Activated naive CD4-positive, alpha-beta T cell treated with anti-CD3 and anti-CD28 coated beads for 36 hours (primary cell): ENCODE measurements around the gene CPOX. TPM values are rescaled to one million over a fixed set of nuclear protein-coding genes. Genes with fewer than 3 reads are reported as not detected.
A peak's percentile ranks its signal among the peaks of the same experiment; 100 is the strongest.

Experiments used
- CTCF ChIA-PET: fragments of 350-600 bp; sonication (Branson Sonifier 250); formaldehyde crosslinking; loops from one replicate; lab custom pipeline; 2021; ENCODE audit warnings: antibody characterized with exemption; lab: Charles Lee
- DNase-seq: peaks from one replicate; pipeline ENCODE4 v3.0.0-alpha.2; 2020
- H3K27ac Mint-ChIP-seq: one replicate; pipeline ENCODE4 v1.8.0; 2021; ENCODE audit warnings: mild to moderate bottlenecking, mixed read lengths
- H3K27me3 Mint-ChIP-seq: one replicate; pipeline ENCODE4 v1.8.0; 2021; ENCODE audit warnings: low read depth, mixed read lengths
- H3K36me3 Mint-ChIP-seq: one replicate; pipeline ENCODE4 v1.8.0; 2021; ENCODE audit warnings: low read depth, mixed read lengths
- H3K4me1 Mint-ChIP-seq: one replicate; pipeline ENCODE4 v1.8.0; 2021; ENCODE audit warnings: low read depth, mixed read lengths
- H3K4me3 Mint-ChIP-seq: one replicate; pipeline ENCODE4 v1.8.0; 2021; ENCODE audit warnings: mild to moderate bottlenecking, moderate library complexity, mixed read lengths
- H3K9me3 Mint-ChIP-seq: one replicate; pipeline ENCODE4 v1.8.0; 2021; ENCODE audit warnings: mixed read lengths
- intact Hi-C: fragments of 100-400 bp; cut with micrococcal nuclease; formaldehyde crosslinking; loops from one replicate; pipeline ENCODE4 v1.15.1; 2023
- total RNA-seq, 2 experiments: library from RNA; stranded (reverse); gene quantifications; one replicate each; pipeline ENCODE4 v1.2.3, GENCODE V29; 2021

Gene CPOX
- total RNA-seq, 2 experiments from 2014 or later, result 22.0 to 22.3 TPM

DNA sequence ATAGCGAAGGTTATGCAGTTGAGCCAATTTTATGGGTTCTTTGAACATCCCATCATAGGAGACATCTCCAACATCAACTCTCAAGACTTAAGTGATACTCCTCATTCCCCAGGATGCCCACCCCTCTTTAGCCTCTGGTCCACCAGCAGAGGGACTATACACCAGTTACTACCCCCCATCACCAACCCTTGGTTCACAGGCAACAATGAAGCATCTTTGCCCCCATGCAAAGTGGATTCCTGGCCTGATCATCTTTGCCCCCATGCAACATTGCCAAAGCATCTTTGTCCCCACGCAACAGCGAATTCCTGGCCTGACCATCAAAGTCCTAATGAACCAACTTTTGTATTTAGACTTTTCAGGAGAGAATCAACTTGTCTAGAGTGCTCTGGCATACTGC lies 42.6 kb downstream of the CPOX start:
- Mint-ChIP-seq H3K27ac (no peak overlapping the region), H3K4me3 (no peak overlapping the region), H3K27me3 (peaks cover 5% of the 10 kb centered on the region), H3K4me1 (peaks cover 42% of the 10 kb centered on the region), H3K36me3 (no peaks in the 10 kb centered on the region), H3K9me3 (no peaks in the 10 kb centered on the region)
- CTCF ChIA-PET, result interaction anchor here (1.4 kb wide), 1 partner anchor 23 kb away, joined by 4 read pairs; no protein-coding TSS in a partner anchor
- DNase-seq, result no peak
- intact Hi-C loops, result no loop called here

GRCh38 chr3:98548544-98548943 lies 44.9 kb downstream of the CPOX start:
- Mint-ChIP-seq H3K4me3 (no peak overlapping the region), H3K27me3 (peaks cover 2% of the 10 kb centered on the region), H3K36me3 (no peaks in the 10 kb centered on the region), H3K27ac (no peak overlapping the region), H3K9me3 (no peaks in the 10 kb centered on the region), H3K4me1 (peaks cover 25% of the 10 kb centered on the region)
- CTCF ChIA-PET, result no interaction called here
- intact Hi-C loops, result no loop called here
- no peak for DNase-seq

DNA sequence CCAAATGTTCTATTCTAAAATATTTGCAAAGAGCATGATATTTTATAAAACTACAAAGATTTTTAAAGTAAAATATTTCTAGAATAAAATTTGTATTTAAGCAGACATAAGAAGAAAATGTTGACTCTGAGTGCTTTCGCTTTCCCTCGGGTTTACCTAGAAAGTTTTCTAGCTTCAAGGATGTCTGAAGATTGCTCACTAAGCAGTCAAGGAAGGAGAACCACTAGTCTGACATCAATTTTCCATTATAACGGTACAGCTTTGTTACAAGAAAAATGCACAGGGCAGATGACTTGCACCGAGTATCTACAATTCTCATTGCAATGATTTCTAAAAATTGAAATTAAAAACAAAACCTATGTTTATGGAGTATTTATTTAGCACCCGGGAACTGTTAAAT lies 47.5 kb downstream of the CPOX start:
- no peak for DNase-seq
- CTCF ChIA-PET, result interaction anchor here (1.1 kb wide), 1 partner anchor 21 kb away, joined by 3 read pairs; no protein-coding TSS in a partner anchor
- Mint-ChIP-seq H3K27me3 (peaks cover 2% of the 10 kb centered on the region), H3K9me3 (no peaks in the 10 kb centered on the region), H3K36me3 (no peaks in the 10 kb centered on the region), H3K27ac (peak overlapping the region; percentile 44), H3K4me3 (no peak overlapping the region), H3K4me1 (peaks cover 17% of the 10 kb centered on the region)
- intact Hi-C loops, result loop anchor here (1.0 kb wide), 2 partner anchors 10 kb away; no protein-coding TSS in a partner anchor

DNA sequence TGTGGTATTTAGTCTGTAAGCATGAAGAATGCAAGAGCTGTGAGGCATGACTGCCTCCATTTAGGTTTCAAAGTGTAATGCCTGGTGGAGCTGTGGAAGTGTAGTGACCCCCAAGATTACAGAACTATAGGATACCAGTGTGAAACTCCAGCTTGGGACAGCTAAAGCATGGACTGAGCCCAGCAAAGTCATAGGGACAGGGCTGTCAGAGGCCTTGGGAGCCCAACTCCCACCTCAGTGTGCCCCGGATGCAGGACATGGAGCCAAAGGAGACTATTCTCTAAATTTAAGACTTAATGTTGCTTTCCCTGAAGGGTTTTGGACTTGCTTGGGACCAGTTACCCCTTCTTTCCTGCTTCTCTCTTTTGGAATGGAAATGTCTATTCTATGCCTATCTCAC lies 50.8 kb downstream of the CPOX start:
- CTCF ChIA-PET, result no interaction called here
- Mint-ChIP-seq H3K27ac (no peak overlapping the region), H3K4me3 (no peak overlapping the region), H3K4me1 (peaks cover 31% of the 10 kb centered on the region), H3K36me3 (no peaks in the 10 kb centered on the region), H3K27me3 (no peaks in the 10 kb centered on the region), H3K9me3 (no peaks in the 10 kb centered on the region)
- no peak for DNase-seq
- intact Hi-C loops, result no loop called here

DNA sequence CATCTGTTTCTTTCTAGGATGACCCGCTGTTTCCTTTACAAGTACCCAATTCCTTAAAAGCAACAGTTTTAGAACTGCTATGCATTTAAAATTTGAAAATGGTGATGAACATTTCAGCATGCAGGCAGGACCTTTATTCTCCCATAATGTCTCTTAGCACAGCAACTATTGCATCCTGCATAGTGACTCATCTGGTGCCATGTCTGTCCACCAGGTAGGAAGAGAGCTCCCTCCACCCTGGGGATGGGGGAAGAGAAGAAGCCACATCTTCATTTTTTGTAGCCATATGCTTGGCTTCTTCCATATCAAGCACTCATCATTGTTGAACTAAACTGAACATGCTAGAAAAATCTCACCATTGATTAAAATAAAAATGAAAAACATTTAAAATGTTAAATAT lies 51.7 kb downstream of the CPOX start:
- DNase-seq, result no peak
- Mint-ChIP-seq H3K27ac (no peak overlapping the region), H3K36me3 (no peaks in the 10 kb centered on the region), H3K4me1 (peaks cover 37% of the 10 kb centered on the region), H3K4me3 (no peak overlapping the region), H3K9me3 (no peaks in the 10 kb centered on the region), H3K27me3 (no peaks in the 10 kb centered on the region)
- CTCF ChIA-PET, result no interaction called here
- intact Hi-C loops, result no loop called here

DNA sequence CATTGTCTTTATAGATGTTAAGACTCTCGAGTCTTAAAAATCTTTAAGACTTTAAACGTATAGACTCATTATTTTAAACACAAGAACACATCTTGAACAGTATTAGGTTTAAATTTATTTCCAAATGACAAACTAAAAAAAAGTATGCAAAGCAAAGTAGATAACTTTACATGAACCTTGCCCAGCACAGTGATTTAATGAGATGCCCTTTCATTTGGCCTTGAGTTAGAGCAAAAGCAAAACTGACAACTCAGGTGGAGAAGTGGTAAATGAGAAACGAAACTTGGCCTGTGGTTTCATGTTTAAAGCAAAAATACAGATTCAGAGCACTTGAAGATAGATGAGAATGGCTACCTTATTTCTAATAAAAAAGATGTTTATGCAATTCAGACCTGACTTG lies 53.1 kb downstream of the CPOX start:
- intact Hi-C loops, result no loop called here
- H3K36me3 Mint-ChIP-seq, result no peaks in the 10 kb centered on the region
- CTCF ChIA-PET, result interaction anchor here (1.3 kb wide), 1 partner anchor 16 kb away, joined by 5 read pairs; no protein-coding TSS in a partner anchor
- H3K27me3 Mint-ChIP-seq, result no peaks in the 10 kb centered on the region
- no peak overlapping the region for H3K27ac Mint-ChIP-seq
- H3K4me1 Mint-ChIP-seq, result peaks cover 35% of the 10 kb centered on the region
- no peak overlapping the region for H3K4me3 Mint-ChIP-seq
- no peaks in the 10 kb centered on the region for H3K9me3 Mint-ChIP-seq
- DNase-seq, result no peak

GRCh38 chr3:98536456-98537017 lies 56.9 kb downstream of the CPOX start:
- intact Hi-C loops, result loop anchor here (1.0 to 10.0 kb wide), 6 partner anchors 10 to 662 kb away; partner anchors contain the start of genes CLDND1 and CPOX

DNA sequence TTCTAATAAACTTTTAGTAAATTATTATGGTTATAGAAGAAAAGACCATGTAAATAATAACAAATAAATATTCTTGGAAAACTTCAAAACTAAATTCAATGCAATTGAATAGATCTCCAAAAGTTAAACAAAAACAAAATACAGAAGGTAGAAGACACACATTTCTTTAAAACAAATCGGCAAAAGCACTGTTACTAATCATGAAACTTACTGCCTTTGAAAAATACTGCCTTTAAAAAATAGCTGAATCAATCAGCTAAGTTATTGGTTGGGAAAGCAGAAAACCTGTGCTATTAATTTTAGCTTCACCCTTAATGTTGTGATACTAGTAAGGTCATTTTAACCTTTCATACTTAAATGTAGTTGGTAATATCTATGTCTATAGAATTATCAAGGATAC lies 58.7 kb downstream of the CPOX start:
- no peak for DNase-seq
- no peaks in the 10 kb centered on the region for H3K36me3 Mint-ChIP-seq
- no peak overlapping the region for H3K4me3 Mint-ChIP-seq
- CTCF ChIA-PET, result no interaction called here
- peaks cover 6% of the 10 kb centered on the region for H3K27me3 Mint-ChIP-seq
- peaks cover 16% of the 10 kb centered on the region for H3K4me1 Mint-ChIP-seq
- no peaks in the 10 kb centered on the region for H3K9me3 Mint-ChIP-seq
- no peak overlapping the region for H3K27ac Mint-ChIP-seq
- intact Hi-C loops, result loop anchor here (10.0 kb wide), 1 partner anchor 660 kb away; no protein-coding TSS in a partner anchor

More at GRCh38 chr3:98536456-98537017, 56.9 kb downstream of the CPOX start:
- CTCF ChIA-PET, result interaction anchor here (1.0 to 1.7 kb wide), 5 partner anchors 11 to 29 kb away, joined by 3 to 12 read pairs (median 4); no protein-coding TSS in a partner anchor
- Mint-ChIP-seq H3K4me1 (peaks cover 24% of the 10 kb centered on the region), H3K27me3 (peaks cover 6% of the 10 kb centered on the region), H3K27ac (peak overlapping the region; percentile 50), H3K4me3 (peak overlapping the region; percentile 21), H3K36me3 (no peaks in the 10 kb centered on the region), H3K9me3 (no peaks in the 10 kb centered on the region)
- DNase-seq, result peak; percentile 14

GRCh38 chr3:98534168-98534567 lies 59.2 kb downstream of the CPOX start:
- Mint-ChIP-seq H3K9me3 (no peaks in the 10 kb centered on the region), H3K36me3 (no peaks in the 10 kb centered on the region), H3K4me1 (peaks cover 16% of the 10 kb centered on the region), H3K27ac (no peak overlapping the region), H3K27me3 (peaks cover 6% of the 10 kb centered on the region), H3K4me3 (no peak overlapping the region)
- intact Hi-C loops, result loop anchor here (10.0 kb wide), 1 partner anchor 659 kb away; no protein-coding TSS in a partner anchor
- no peak for DNase-seq
- CTCF ChIA-PET, result no interaction called here

GRCh38 chr3:98532709-98533571 lies 60.5 kb downstream of the CPOX start:
- H3K27ac Mint-ChIP-seq, result no peak overlapping the region
- H3K27me3 Mint-ChIP-seq, result peaks cover 6% of the 10 kb centered on the region
- DNase-seq, result no peak
- intact Hi-C loops, result loop anchor here (10.0 kb wide), 1 partner anchor 658 kb away; no protein-coding TSS in a partner anchor
- CTCF ChIA-PET, result interaction anchor here (0.9 to 1.1 kb wide), 2 partner anchors 25 to 40 kb away, joined by 3 read pairs; no protein-coding TSS in a partner anchor
- H3K4me1 Mint-ChIP-seq, result peaks cover 10% of the 10 kb centered on the region
- H3K36me3 Mint-ChIP-seq, result no peaks in the 10 kb centered on the region
- no peak overlapping the region for H3K4me3 Mint-ChIP-seq
- no peaks in the 10 kb centered on the region for H3K9me3 Mint-ChIP-seq

GRCh38 chr3:98532275-98532637 lies 61.2 kb downstream of the CPOX start:
- Mint-ChIP-seq H3K4me1 (peaks cover 10% of the 10 kb centered on the region), H3K36me3 (no peaks in the 10 kb centered on the region), H3K27me3 (peaks cover 6% of the 10 kb centered on the region), H3K4me3 (no peak overlapping the region), H3K27ac (no peak overlapping the region), H3K9me3 (no peaks in the 10 kb centered on the region)
- CTCF ChIA-PET, result interaction anchor here (0.9 kb wide), 1 partner anchor 40 kb away, joined by 3 read pairs; no protein-coding TSS in a partner anchor
- no peak for DNase-seq
- intact Hi-C loops, result loop anchor here (10.0 kb wide), 1 partner anchor 657 kb away; no protein-coding TSS in a partner anchor

GRCh38 chr3:98531622-98532274 lies 61.7 kb downstream of the CPOX start, which contains the start of gene GPR15:
GPR15 (plus strand) TSS chr3:98531978; CDS start chr3:98532034, 56 bp downstream.
- DNase-seq, result no peak
- intact Hi-C loops, result loop anchor here (10.0 kb wide), 1 partner anchor 657 kb away; no protein-coding TSS in a partner anchor
- Mint-ChIP-seq H3K4me3 (no peak within 1 kb of the TSS), H3K27ac (no peak within 1 kb of the TSS), H3K36me3 (no peaks in the 10 kb centered on the region), H3K4me1 (peaks cover 5% of the 10 kb centered on the region), H3K27me3 (peaks cover 6% of the 10 kb centered on the region), H3K9me3 (no peaks in the 10 kb centered on the region)
- CTCF ChIA-PET, result no interaction called here
